Activated CD4-positive, alpha-beta memory T cell treated with anti-CD3 and anti-CD28 coated beads, Interleukin-2, amount 10 ng/mL, durations not matched to agents 7 days and 5 days (primary cell): ENCODE data around the gene GLCCI1. TPM values are rescaled to one million over a fixed set of nuclear protein-coding genes. Genes with fewer than 3 reads are reported as not detected.

Experiments used
- CTCF ChIA-PET: fragments of 350-600 bp; sonication (Branson Sonifier 250); formaldehyde crosslinking; loops from one replicate; lab custom pipeline; 2021; ENCODE audit warnings: antibody characterized with exemption, inconsistent platforms; lab: Charles Lee
- POLR2A ChIA-PET: fragments of 350-600 bp; sonication (Branson Sonifier 250); formaldehyde crosslinking; loops from one replicate; lab custom pipeline; 2021; ENCODE audit warnings: antibody characterized with exemption; lab: Charles Lee
- DNase-seq: peaks from one replicate; pipeline ENCODE4 v3.0.0-alpha.2; 2020
- H3K27ac Mint-ChIP-seq: one replicate; pipeline ENCODE4 v1.8.0; 2021; ENCODE audit warnings: mild to moderate bottlenecking, mixed read lengths
- H3K27me3 Mint-ChIP-seq: one replicate; pipeline ENCODE4 v1.8.0; 2021; ENCODE audit warnings: mixed read lengths
- H3K36me3 Mint-ChIP-seq: one replicate; pipeline ENCODE4 v1.8.0; 2021; ENCODE audit warnings: low read depth, mixed read lengths
- H3K4me1 Mint-ChIP-seq: one replicate; pipeline ENCODE4 v1.8.0; 2021; ENCODE audit warnings: mixed read lengths
- H3K4me3 Mint-ChIP-seq: one replicate; pipeline ENCODE4 v1.8.0; 2021; ENCODE audit warnings: mild to moderate bottlenecking, mixed read lengths
- H3K9me3 Mint-ChIP-seq: one replicate; pipeline ENCODE4 v1.8.0; 2021; ENCODE audit warnings: mixed read lengths
- total RNA-seq, 2 experiments: library from RNA; stranded (reverse); gene quantifications; one replicate each; pipeline ENCODE4 v1.2.3, GENCODE V29; 2021

Gene GLCCI1
- total RNA-seq, 2 experiments from 2014 or later = 25.4 to 29.0 TPM

GRCh38 chr7:7996568-7996967 is 28.0 kb downstream of the GLCCI1 start:
- no peak overlapping the region for H3K4me3 Mint-ChIP-seq
- peaks cover 29% of the 10 kb centered on the region for H3K36me3 Mint-ChIP-seq
- no peak for DNase-seq
- H3K4me1 Mint-ChIP-seq = peaks cover 4% of the 10 kb centered on the region
- no peak overlapping the region for H3K27ac Mint-ChIP-seq
- POLR2A ChIA-PET = interaction anchor here (1.2 kb wide), 2 partner anchors 24 to 26 kb away, joined by 3 read pairs; no protein-coding TSS in a partner anchor
- H3K27me3 Mint-ChIP-seq = no peaks in the 10 kb centered on the region
- peaks cover 28% of the 10 kb centered on the region for H3K9me3 Mint-ChIP-seq
- CTCF ChIA-PET = interaction anchor here (0.6 kb wide), 1 partner anchor 839 kb away, joined by 3 read pairs; no protein-coding TSS in a partner anchor

- ChIA-PET POLR2A (interaction anchor here (0.9 kb wide), 1 partner anchor 31 kb away, joined by 3 read pairs; no protein-coding TSS in a partner anchor), CTCF (no interaction called here)
- Mint-ChIP-seq H3K36me3 (peaks cover 24% of the 10 kb centered on the region), H3K9me3 (peaks cover 13% of the 10 kb centered on the region), H3K27me3 (no peaks in the 10 kb centered on the region), H3K4me3 (no peak overlapping the region), H3K27ac (no peak overlapping the region), H3K4me1 (peaks cover 4% of the 10 kb centered on the region)
- DNase-seq = no peak
Observed at GRCh38 chr7:8000315-8000941, 31.8 kb downstream of the GLCCI1 start.

DNA sequence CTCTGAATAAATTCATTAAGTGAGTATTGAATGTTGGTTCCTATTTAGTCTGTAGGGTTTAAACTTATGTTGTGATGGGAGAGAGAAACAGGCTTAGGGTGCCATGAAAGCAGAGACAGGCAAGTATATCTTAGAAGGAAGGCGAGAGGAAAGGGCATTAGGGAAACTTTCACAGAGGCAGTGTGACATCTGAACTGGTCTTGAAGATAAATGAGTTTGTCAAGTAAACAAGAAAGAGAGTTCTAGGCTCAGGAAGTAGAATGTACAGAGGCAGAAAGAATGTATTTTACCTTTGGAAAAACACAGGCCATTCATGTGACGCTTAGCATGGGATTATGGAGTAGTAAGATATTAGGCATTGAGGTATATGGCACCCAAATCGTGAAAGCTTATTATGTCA is 34.5 kb downstream of the GLCCI1 start:
- H3K9me3 Mint-ChIP-seq = peaks cover 13% of the 10 kb centered on the region
- H3K4me3 Mint-ChIP-seq = no peak overlapping the region
- H3K27ac Mint-ChIP-seq = no peak overlapping the region
- CTCF ChIA-PET = no interaction called here
- DNase-seq = no peak
- H3K36me3 Mint-ChIP-seq = peaks cover 34% of the 10 kb centered on the region
- no peaks in the 10 kb centered on the region for H3K4me1 Mint-ChIP-seq
- no peaks in the 10 kb centered on the region for H3K27me3 Mint-ChIP-seq
- POLR2A ChIA-PET = no interaction called here

GRCh38 chr7:8005279-8005678 is 36.7 kb downstream of the GLCCI1 start:
- no peaks in the 10 kb centered on the region for H3K27me3 Mint-ChIP-seq
- no peak overlapping the region for H3K27ac Mint-ChIP-seq
- CTCF ChIA-PET = no interaction called here
- no peak for DNase-seq
- POLR2A ChIA-PET = no interaction called here
- peaks cover 34% of the 10 kb centered on the region for H3K36me3 Mint-ChIP-seq
- no peak overlapping the region for H3K4me3 Mint-ChIP-seq
- no peaks in the 10 kb centered on the region for H3K4me1 Mint-ChIP-seq
- H3K9me3 Mint-ChIP-seq = peaks cover 11% of the 10 kb centered on the region

DNA sequence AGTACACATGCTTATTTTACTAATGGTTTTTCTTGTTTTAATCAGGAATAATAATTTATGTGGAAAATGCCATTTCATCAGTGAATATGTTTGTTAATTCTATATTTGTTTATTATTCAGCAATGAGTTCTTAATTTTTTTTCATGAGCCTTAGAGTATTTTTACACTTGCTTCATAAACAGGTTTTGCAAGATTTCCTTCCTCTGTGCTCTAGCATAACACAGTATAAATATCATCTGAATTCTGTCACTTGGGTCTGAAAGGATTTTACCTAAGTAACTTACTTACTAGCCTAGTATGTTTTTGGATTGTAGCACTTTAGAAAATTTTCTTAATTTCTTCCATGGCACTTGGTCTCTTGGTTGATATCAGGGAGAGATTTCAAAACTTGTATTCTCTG is 45.8 kb downstream of the GLCCI1 start:
- no peak for DNase-seq
- CTCF ChIA-PET = no interaction called here
- H3K36me3 Mint-ChIP-seq = peaks cover 12% of the 10 kb centered on the region
- H3K4me1 Mint-ChIP-seq = peaks cover 12% of the 10 kb centered on the region
- no peak overlapping the region for H3K4me3 Mint-ChIP-seq
- POLR2A ChIA-PET = no interaction called here
- H3K9me3 Mint-ChIP-seq = no peaks in the 10 kb centered on the region
- no peak overlapping the region for H3K27ac Mint-ChIP-seq
- H3K27me3 Mint-ChIP-seq = no peaks in the 10 kb centered on the region

DNA sequence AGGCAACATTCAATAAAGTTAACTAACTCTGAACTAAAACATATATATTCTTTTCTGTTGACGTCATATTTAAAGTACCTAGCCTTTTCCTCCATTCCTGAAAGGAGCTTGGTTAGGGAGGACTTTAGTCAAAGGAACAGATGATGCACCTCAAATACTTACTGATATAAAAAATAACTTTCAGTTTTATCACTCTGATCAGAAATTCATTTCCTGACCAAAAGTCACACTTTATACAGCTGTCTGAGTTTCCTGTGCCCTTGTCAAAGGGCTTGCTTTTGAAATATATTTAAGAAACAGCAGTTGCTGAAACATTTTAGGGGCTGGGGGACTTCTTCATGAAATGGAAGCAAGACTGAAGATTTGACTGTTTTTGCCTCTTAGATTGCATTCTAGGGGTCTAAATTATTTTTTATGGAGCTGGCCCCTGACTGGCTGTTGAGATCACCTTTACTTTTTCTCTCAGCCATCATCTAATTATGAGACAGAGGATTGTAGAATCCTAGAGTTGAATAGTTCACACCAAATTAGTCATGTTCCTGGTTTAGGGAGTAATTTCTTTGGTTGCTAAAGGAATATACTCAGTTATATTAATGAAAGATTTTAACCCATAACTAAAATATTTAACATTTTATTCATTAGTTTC is 46.6 kb downstream of the GLCCI1 start:
- peaks cover 14% of the 10 kb centered on the region for H3K36me3 Mint-ChIP-seq
- no peak for DNase-seq
- POLR2A ChIA-PET = no interaction called here
- CTCF ChIA-PET = no interaction called here
- H3K4me3 Mint-ChIP-seq = no peak overlapping the region
- no peaks in the 10 kb centered on the region for H3K27me3 Mint-ChIP-seq
- H3K4me1 Mint-ChIP-seq = peaks cover 12% of the 10 kb centered on the region
- H3K9me3 Mint-ChIP-seq = no peaks in the 10 kb centered on the region
- peak overlapping the region; percentile 49 for H3K27ac Mint-ChIP-seq

GRCh38 chr7:8015746-8016120 is 47.1 kb downstream of the GLCCI1 start:
- Mint-ChIP-seq H3K4me3 (no peak overlapping the region), H3K27ac (no peak overlapping the region), H3K9me3 (no peaks in the 10 kb centered on the region), H3K27me3 (no peaks in the 10 kb centered on the region), H3K36me3 (peaks cover 14% of the 10 kb centered on the region), H3K4me1 (peaks cover 12% of the 10 kb centered on the region)
- POLR2A ChIA-PET = no interaction called here
- CTCF ChIA-PET = no interaction called here
- DNase-seq = no peak

- CTCF ChIA-PET = interaction anchor here (2.0 kb wide), 1 partner anchor 18 kb away, joined by 8 read pairs; no protein-coding TSS in a partner anchor
Observed at GRCh38 chr7:8017423-8017822, 48.8 kb downstream of the GLCCI1 start.

DNA sequence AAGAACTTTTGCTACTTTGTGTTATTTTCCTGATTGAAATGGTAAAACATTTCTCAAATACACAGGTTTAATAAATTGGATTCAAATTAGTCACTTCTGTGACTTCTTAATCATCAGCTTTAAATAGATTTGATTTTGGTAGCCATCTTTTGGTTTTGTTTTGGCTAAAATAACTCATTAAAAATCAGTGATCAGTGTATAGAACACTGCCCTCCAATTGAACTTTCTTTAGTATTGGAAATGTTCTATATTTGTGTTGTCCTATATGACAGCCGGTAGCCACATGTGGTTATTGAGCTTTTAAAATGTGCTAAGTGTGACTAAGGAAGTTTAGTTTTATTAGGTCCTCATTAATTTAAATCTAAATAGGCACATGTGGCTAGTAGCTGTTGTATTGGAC is 50.4 kb downstream of the GLCCI1 start:
- no peaks in the 10 kb centered on the region for H3K9me3 Mint-ChIP-seq
- H3K4me3 Mint-ChIP-seq = no peak overlapping the region
- DNase-seq = no peak
- ChIA-PET POLR2A (interaction anchor here (1.1 to 1.8 kb wide), 2 partner anchors 49 to 51 kb away, joined by 4 to 5 read pairs; partner anchors contain the start of gene GLCCI1), CTCF (interaction anchor here (1.4 kb wide), 1 partner anchor 17 kb away, joined by 4 read pairs; no protein-coding TSS in a partner anchor)
- H3K36me3 Mint-ChIP-seq = peaks cover 15% of the 10 kb centered on the region
- H3K4me1 Mint-ChIP-seq = peaks cover 12% of the 10 kb centered on the region
- no peaks in the 10 kb centered on the region for H3K27me3 Mint-ChIP-seq
- H3K27ac Mint-ChIP-seq = no peak overlapping the region

More at GRCh38 chr7:8017423-8017822, 48.8 kb downstream of the GLCCI1 start:
- peaks cover 12% of the 10 kb centered on the region for H3K4me1 Mint-ChIP-seq
- H3K4me3 Mint-ChIP-seq = no peak overlapping the region
- peaks cover 5% of the 10 kb centered on the region for H3K36me3 Mint-ChIP-seq
- no peaks in the 10 kb centered on the region for H3K9me3 Mint-ChIP-seq
- POLR2A ChIA-PET = interaction anchor here (1.0 kb wide), 1 partner anchor 49 kb away, joined by 3 read pairs; the partner anchor contains the start of gene GLCCI1
- H3K27ac Mint-ChIP-seq = no peak overlapping the region
- H3K27me3 Mint-ChIP-seq = no peaks in the 10 kb centered on the region
- no peak for DNase-seq

DNA sequence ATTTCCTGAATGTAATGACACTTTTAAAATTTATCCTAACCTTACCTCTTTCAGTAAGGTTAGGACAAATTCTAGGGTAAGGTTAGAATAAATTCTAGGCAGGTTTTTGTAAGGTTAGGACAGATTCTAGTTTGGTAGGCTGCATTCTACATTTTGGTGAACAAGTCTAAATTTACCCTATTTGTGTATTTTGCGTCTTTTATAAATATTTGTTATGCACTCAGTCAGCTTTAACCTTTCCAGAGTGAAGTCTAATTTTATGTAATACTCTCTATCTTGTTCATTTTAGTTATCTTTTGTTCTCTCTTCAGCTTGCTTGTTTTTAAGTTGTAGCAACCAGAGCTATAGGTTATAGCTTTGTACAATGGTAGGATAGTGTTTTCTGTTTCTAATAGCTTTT is 54.0 kb downstream of the GLCCI1 start:
- H3K27me3 Mint-ChIP-seq = no peaks in the 10 kb centered on the region
- POLR2A ChIA-PET = interaction anchor here (0.5 kb wide), 1 partner anchor 43 kb away, joined by 3 read pairs; no protein-coding TSS in a partner anchor
- peaks cover 19% of the 10 kb centered on the region for H3K9me3 Mint-ChIP-seq
- DNase-seq = no peak
- H3K4me1 Mint-ChIP-seq = no peaks in the 10 kb centered on the region
- no peak overlapping the region for H3K4me3 Mint-ChIP-seq
- no peak overlapping the region for H3K27ac Mint-ChIP-seq
- H3K36me3 Mint-ChIP-seq = peaks cover 46% of the 10 kb centered on the region
- CTCF ChIA-PET = interaction anchor here (1.1 kb wide), 1 partner anchor 12 kb away, joined by 4 read pairs; no protein-coding TSS in a partner anchor

DNA sequence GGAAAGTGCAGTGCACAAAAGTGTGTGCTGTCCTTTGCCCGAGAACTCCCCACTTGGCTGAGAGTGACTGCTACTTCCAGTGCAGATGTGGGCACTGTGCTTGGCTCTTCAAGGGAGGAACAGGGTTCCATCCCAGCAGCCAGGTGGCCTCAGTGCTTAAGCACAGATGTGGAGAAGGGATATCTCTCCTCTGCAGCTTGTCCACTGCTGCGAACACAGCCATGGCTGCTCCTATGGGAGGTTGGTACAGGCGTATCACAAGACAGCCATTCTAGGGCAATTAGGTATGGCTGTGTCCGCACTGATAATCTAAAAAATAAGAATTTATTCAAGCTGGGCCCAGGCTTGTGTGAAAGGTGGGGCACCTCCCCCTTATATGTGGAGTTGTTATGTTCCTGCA is 66.6 kb downstream of the GLCCI1 start:
- ChIA-PET CTCF (interaction anchor here (0.7 to 2.7 kb wide), 17 partner anchors 11 to 354 kb away, joined by 3 to 22 read pairs (median 4); no protein-coding TSS in a partner anchor), POLR2A (interaction anchor here (1.2 to 1.4 kb wide), 3 partner anchors 65 to 394 kb away, joined by 4 to 6 read pairs (median 5); partner anchors contain the start of gene GLCCI1)
- Mint-ChIP-seq H3K36me3 (peaks cover 21% of the 10 kb centered on the region), H3K9me3 (no peaks in the 10 kb centered on the region), H3K4me1 (peaks cover 12% of the 10 kb centered on the region), H3K4me3 (no peak overlapping the region), H3K27me3 (no peaks in the 10 kb centered on the region), H3K27ac (no peak overlapping the region)
- no peak for DNase-seq

GRCh38 chr7:8035647-8036518 is 67.3 kb downstream of the GLCCI1 start:
- CTCF ChIA-PET = interaction anchor here (0.7 to 2.7 kb wide), 17 partner anchors 10 to 354 kb away, joined by 3 to 22 read pairs (median 4); no protein-coding TSS in a partner anchor
- no peaks in the 10 kb centered on the region for H3K9me3 Mint-ChIP-seq
- no peaks in the 10 kb centered on the region for H3K27me3 Mint-ChIP-seq
- no peak overlapping the region for H3K27ac Mint-ChIP-seq
- DNase-seq = no peak
- POLR2A ChIA-PET = interaction anchor here (1.2 to 1.4 kb wide), 3 partner anchors 65 to 395 kb away, joined by 4 to 6 read pairs (median 5); partner anchors contain the start of gene GLCCI1
- H3K4me1 Mint-ChIP-seq = peaks cover 19% of the 10 kb centered on the region
- H3K36me3 Mint-ChIP-seq = peaks cover 21% of the 10 kb centered on the region
- H3K4me3 Mint-ChIP-seq = no peak overlapping the region
